ENCODE data around the gene RTN4RL1.
A peak's percentile ranks its signal among the peaks of the same experiment; 100 is the strongest.
"Not testable (repeated sequence)": the region's sequence is repeated elsewhere in the genome, so short reads cannot be mapped to it uniquely, and the experiment has no call there.

Gene RTN4RL1

DNA sequence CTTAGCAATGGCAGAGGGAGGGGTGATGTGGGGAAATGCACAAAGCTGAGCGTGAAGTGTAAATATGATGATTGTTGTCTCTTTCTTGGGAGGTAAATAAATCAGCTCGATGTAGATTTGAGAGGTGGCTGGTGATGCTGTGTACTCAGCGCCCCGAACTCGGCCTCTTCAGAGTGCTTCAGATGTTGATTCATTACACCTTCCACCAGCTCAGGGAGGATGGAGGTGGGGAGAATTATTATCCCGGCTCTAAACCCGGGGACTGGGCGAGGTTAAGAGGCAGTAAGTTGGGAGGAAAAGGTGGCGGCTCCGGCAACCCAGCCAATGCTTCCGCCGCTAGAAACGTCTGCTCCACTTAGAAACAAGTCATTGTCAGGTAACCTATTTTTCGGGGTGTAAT, 108.8 kb downstream of the RTN4RL1 start:
- no peak for DNase-seq (ENCODE audit: low spot score)

DNA sequence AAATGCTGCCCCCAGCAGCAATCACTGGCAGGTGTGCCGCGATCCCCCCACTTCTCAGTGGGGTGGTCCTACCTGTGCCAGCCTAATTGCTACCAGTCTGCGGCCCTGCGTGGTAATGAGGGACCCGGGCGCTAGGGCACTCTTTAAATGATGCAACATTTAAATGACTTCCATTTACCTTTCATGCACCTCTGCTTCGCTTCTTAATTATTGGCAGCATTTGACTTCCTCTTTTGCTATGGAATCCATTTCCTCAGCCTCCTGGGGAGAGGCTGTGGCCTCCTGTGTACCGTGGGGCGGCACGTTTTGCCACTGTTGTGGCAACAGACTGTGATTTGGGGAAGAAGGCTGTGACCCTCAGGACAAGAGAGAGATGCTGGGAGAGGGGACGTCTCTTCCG, 109.2 kb downstream of the RTN4RL1 start:
- DNase-seq (ENCODE audit: low spot score) = no peak

GRCh38 chr17:1914661-1915083, 110.5 kb downstream of the RTN4RL1 start:
- no peak for DNase-seq (ENCODE audit: low spot score)

DNA sequence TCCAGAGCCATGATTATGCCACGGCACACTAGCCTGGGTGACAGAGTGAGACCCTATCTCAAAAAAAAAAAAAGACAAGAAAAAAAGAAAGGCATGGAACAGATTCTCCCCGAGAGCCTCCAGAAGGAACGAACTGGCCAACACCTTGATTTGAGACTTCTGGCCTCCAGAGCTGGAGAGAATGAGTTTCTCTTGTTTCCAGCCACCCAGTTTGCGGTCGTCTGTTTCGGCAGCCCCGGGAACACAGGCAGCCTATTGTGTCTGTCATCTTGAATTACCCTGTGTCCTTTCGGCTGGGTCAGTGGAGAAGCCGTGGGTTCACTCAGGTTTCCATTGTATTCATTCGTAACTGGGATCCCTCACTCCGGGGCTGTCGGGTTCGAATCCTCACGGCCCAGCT, 111.4 kb downstream of the RTN4RL1 start:
- no peak for DNase-seq (ENCODE audit: low spot score)

GRCh38 chr17:1912146-1912545, 113.0 kb downstream of the RTN4RL1 start:
- no peak for DNase-seq (ENCODE audit: low spot score)

DNA sequence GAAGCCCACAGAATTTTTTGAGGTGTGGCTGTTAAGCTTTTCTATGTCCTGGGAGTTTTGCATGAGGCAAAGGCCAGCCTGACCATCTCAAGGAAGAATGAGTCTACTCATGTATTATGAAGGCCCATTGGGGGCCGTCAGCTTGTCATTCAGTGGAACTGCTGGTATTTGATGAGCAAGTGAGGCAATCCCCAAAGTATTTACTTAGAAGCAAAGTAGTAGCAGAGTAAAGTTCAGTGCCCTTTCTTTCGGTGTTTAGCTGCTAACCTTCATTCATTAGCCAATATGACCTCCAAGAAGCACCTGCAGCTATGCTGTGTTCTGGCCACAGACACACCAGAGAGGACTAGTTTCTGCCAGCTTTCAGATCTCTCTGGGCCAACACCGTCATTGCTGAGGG, 115.1 kb downstream of the RTN4RL1 start:
- DNase-seq (ENCODE audit: low spot score) = no peak

GRCh38 chr17:1908699-1909309, 116.3 kb downstream of the RTN4RL1 start:
- peak; percentile 42 for DNase-seq (ENCODE audit: low spot score)

DNA sequence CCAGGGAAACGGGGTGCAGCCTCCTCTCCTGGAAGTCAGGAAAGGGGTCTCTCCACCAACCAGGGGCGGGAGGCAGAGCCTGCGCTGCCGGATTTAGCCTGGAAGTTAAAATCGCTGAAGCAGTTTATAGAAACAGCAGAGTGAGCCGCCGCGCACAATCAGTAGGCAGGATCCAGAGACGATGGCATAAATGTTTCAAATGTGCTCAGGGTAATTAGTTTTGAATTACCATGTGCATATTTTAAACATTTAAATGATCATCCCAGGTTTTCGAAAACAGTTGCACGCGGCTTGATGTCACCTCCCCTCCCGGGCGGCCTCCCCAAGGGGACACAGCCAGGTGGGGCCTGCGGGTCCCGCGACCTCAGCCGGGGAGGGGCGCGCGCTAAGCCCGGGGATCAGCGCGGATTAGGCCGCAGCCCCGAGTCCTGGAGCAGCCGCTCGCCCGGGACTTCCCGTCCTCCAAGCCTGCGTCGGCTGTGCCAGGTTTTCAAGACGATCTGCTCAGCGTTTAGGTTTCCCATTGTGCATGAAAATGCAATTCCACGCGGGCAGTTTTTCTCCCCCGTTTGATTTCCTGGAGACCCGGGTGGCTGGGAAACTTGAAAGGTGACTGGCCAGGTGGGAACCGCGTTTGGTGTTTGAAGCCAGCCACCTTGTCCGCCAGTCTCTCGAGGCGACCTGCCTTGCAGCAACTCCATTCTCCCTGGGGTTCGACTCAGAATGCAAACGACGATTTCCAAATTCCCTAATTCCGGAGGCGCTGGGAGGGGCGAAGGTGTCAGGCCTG, 117.0 kb downstream of the RTN4RL1 start:
- peak; percentile 5 for DNase-seq (ENCODE audit: low spot score)

DNA sequence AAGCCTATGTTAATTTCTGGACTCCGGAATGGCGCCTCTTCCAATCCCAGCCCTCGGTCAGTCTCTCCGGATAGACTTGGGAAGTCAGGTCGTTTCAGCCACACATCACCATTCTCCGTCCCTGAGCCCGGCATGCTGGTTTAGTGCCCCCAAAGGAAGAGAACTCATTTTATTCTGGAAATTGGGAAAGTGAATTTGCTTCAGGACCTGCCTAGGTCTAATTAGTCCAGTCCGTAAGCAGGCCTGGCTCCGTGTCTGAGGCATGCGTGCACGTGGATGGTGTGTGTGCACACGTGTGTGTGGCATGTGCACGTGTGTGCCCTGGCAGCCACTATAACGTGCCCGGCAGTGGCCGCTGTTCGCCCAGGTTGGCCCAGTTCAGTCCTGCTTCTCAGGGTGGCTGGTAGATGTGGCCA, 117.9 kb downstream of the RTN4RL1 start:
- no peak for DNase-seq (ENCODE audit: low spot score)

DNA sequence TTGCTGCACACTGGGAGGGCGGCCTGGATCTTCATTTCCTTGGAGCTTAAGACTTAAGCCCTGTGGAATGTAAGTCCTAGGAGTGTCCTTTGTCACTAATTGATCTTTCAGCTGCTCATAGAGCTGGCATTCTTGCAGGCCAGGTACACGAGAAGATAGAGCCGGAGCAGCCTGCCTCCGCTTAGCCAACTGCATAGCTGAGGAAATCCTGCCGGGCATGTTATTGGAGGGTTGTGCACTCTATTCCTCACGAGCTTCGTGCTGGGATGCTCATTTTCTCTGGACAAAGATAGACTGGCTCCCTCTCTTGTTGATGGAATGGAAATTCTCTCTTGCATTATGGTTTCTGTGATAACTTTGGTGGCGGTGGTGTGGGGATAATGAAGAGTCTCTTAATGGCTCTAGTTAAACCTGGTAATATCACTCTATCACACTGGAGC, 118.5 kb downstream of the RTN4RL1 start:
- DNase-seq (ENCODE audit: low spot score) = no peak

GRCh38 chr17:1905190-1905913, 119.8 kb downstream of the RTN4RL1 start:
- no peak for DNase-seq (ENCODE audit: low spot score)

GRCh38 chr17:1904273-1905182, 120.6 kb downstream of the RTN4RL1 start:
- no peak for DNase-seq (ENCODE audit: low spot score)

GRCh38 chr17:1899403-1900000, 125.6 kb downstream of the RTN4RL1 start:
- no peak for DNase-seq (ENCODE audit: low spot score)

GRCh38 chr17:1898872-1899271, 126.3 kb downstream of the RTN4RL1 start:
- DNase-seq (ENCODE audit: low spot score) = no peak

GRCh38 chr17:1898332-1898731, 126.8 kb downstream of the RTN4RL1 start:
- DNase-seq (ENCODE audit: low spot score) = no peak

DNA sequence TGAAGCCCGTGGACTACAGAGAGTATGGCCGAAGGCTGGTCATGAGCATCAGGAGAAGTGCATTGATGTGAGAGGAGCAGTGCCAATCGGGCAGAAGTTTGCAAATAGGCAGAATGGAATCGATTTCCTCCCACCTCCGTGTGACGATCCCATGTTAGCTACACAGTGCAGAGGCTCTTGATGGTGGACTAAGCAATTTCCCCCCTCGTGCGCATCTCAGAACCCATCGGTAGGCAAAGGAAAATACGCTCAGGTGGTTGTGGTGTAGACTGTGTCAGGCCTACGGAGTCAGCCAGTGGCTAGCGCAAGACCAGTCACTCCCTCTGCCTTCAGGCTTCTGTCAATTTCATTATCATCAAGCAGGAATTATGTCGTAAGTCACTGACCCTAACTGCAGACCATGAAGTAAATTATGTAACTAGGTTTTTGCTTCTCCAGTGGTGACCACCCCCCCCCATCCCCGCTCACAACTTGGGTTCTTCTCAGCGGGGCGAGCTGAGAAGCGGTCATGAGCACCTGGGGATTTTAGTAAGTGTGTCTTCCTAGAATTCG, 128.0 kb downstream of the RTN4RL1 start:
- no peak for DNase-seq (ENCODE audit: low spot score)

- no peak for DNase-seq (ENCODE audit: low spot score)
Observed at GRCh38 chr17:1896243-1897104, 128.7 kb downstream of the RTN4RL1 start.

GRCh38 chr17:1895479-1895878, 129.7 kb downstream of the RTN4RL1 start:
- DNase-seq (ENCODE audit: low spot score) = not testable (repeated sequence)

- DNase-seq (ENCODE audit: low spot score) = no peak
Observed at GRCh38 chr17:1894753-1895339, 130.3 kb downstream of the RTN4RL1 start.
